Cardiac fibroblast (primary cell): ENCODE data around the gene SAMD3.

Experiments used
- DNase-seq, 2 donors: peaks; one replicate each; pipeline versions ENCODE4 v3.0.0 to v3.0.0-alpha.2; 2010; ENCODE audit warnings: low read depth in 2 of 2
- H3K4me3 ChIP-seq, 2 donors: replicated peaks in 1 of 2; 1 replicate in 1 of 2; 2 replicates in 1 of 2; pipeline ENCODE4 v1.5.1; 2011; ENCODE audit warnings: low read depth in 2 of 2, low read length in 2 of 2, mild to moderate bottlenecking in 2 of 2, moderate library complexity in 1 of 2
- CTCF ChIP-seq: IDR thresholded peaks from one replicate; pipeline ENCODE4 v1.5.1; 2011; ENCODE audit warnings: low read depth, mild to moderate bottlenecking, low read length, inconsistent platforms

SAMD3 gene

GRCh38 chr6:130229645-130230044 is 6.9 kb upstream of the SAMD3 start:
- H3K4me3 ChIP-seq: no peak overlapping the region
- DNase-seq: no peak
- no peak for TF ChIP-seq CTCF

GRCh38 chr6:130223508-130223907 is 757 bp upstream of the SAMD3 start:
- no peak overlapping the region for H3K4me3 ChIP-seq
- DNase-seq: peak in 1 of 2 donors; percentile 5

DNA sequence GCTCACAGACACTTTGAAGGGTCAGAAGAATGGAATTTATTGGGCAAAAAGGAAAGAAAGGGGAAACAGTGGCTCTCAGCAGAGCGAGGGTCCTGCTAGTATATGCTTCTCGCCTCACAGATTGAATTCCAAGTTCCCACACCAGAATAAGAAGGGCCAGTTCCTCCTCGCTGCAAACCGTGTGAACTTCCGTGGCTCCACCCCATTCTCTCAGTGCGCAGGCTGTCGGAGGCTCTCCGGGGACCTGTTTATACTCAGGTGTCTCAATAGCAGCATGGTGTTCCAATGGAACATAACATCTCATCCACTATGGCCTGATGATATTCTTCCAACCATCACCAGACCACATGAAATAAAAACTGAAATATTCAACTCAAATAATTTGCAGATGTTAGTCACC is 4.6 kb downstream of the SAMD3 start:
- no peak for TF ChIP-seq CTCF
- no peak overlapping the region for H3K4me3 ChIP-seq
- no peak for DNase-seq

More at GRCh38 chr6:130223508-130223907, 757 bp upstream of the SAMD3 start:
- TF ChIP-seq CTCF: no peak

DNA sequence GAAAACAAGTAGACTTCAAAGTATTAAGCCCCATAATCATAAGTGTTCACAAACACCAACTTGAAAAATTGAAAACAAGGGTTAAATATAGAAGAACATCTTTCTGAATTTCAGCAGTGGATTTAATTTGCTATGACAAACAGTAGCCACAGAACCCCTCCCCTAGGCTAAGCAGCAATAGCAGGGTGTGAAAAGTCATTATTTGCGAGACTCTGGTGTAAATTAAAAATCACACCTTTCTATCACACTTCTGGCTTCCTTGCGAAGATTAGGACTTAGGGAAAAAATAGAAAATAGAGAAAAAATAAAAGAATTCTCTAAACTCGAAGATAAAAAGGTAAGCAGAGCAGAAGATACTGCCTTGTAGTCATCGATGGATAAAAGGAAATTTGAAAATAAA is 6.1 kb downstream of the SAMD3 start:
- no peak for TF ChIP-seq CTCF
- DNase-seq: no peak
- H3K4me3 ChIP-seq: no peak overlapping the region

DNA sequence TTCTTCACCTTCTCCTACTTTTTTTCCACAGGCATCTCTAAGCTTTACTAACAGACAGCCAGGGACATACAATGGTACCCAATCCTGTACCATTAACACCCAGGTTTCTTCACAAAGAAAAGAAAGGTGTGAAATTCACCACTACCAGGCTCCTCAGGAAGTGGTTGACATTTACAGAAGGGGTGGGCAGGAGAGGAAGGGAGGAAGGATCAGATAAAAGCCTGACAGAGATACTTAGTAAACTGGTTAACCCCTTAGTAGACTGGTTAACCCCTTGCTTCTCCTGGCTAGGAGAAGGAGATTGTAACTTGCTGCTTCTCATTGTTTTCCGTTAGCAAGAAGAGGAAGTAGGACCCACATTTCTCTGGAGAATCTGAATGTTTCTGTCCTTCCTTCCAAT is 7.2 kb downstream of the SAMD3 start:
- DNase-seq: no peak
- no peak overlapping the region for H3K4me3 ChIP-seq
- TF ChIP-seq CTCF: no peak

- no peak overlapping the region for H3K4me3 ChIP-seq
- no peak for TF ChIP-seq CTCF
- DNase-seq: no peak
Observed at GRCh38 chr6:130212215-130212874, 10.4 kb downstream of the SAMD3 start.

DNA sequence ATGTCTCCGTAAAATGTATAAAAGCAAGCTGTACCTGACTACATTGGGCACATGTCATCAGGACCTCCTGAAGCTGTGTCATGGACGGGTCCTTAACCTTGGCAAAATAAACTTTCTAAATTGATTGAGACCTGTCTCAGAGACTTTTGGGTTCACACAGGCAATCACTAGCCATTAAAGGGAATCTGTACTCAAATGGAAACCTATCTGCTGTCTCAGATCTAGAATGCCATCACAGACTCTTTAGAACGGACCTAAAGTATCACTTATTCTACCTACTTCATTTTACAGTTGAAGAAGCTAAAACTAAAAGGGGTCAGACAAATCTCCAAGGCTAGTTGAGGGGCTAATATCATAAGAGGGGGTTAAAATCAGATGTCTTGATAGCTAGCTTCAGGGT is 11.1 kb downstream of the SAMD3 start:
- no peak overlapping the region for H3K4me3 ChIP-seq
- DNase-seq: no peak
- no peak for TF ChIP-seq CTCF
